ENCODE measurements around the gene INPP5D. TPM values are rescaled to one million over a fixed set of nuclear protein-coding genes. Genes with fewer than 3 reads are reported as not detected.
A peak's percentile ranks its signal among the peaks of the same experiment; 100 is the strongest.

The INPP5D gene
- total and polyA plus RNA-seq, 2 of the 13 experiments (the other 11 are each of a cell fraction or from before 2014, with no cell fraction given): 16.7 to 18.0 TPM

DNA sequence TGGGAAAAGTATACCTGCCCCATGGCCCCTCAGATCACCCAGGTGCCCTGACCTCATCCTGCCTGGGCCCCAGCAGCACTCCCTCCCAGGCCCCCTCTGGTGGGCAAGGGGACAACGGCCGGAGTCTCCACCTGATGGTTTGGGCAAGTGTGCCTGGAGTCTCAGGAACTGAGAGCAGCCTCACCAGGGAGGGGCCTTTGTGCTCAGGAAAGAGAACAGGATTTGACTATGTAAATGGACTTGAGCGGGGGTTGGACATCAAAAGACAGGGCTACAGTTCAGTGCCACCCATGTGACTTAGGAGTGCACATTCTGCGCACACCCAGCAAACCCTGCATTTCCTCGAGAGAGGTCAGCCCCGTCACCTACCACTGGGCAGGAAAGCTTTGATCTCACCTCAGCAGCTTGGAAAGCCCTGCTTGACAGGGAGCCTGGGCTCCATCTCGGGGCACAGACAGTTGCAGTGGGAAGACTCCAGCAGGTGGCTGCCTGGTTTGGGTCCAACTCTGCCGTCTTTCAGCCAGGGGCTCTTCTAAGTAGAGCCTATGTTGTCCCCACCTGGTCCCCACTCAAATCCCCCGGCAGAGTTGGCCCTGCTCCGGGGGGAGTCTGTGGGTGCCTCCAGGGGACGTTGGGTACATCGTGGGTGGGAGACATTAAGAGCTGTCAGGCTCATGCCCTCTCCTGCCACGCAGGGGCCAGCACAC lies 3.3 kb downstream of the INPP5D start (continued):
- TF ChIP-seq TCF12 (IDR thresholded peaks at IDR 0.05) (no peak), TCF12 (CRISPR knock-in tag; IDR thresholded peaks at IDR 0.05) (no peak; the same call in 1 of the 2 replicates), MTA3 (CRISPR knock-in tag; IDR thresholded peaks at IDR 0.05) (no peak), ZNF333 (CRISPR knock-in tag; IDR thresholded peaks at IDR 0.05; ENCODE audit: borderline replicate concordance) (no peak; the same call in 1 of the 2 replicates), NFE2L1 (CRISPR knock-in tag; IDR thresholded peaks at IDR 0.05; ENCODE audit: borderline replicate concordance) (no peak), ZNF282 (IDR thresholded peaks at IDR 0.05; ENCODE audit: partially characterized antibody) (no peak), HDAC2 (CRISPR knock-in tag; IDR thresholded peaks at IDR 0.05) (peak; percentile 91), TMF1 (CRISPR knock-in tag; IDR thresholded peaks at IDR 0.05; ENCODE audit: low read depth) (no peak), ZNF766 (CRISPR knock-in tag; IDR thresholded peaks at IDR 0.05; ENCODE audit: borderline replicate concordance) (peak; percentile 75; the same call in 1 of the 2 replicates), GPN1 (CRISPR knock-in tag; IDR thresholded peaks at IDR 0.05; ENCODE audit: borderline replicate concordance) (no peak), FOXA1 (IDR thresholded peaks at IDR 0.05) (no peak), FOXA1 (CRISPR knock-in tag; IDR thresholded peaks at IDR 0.05) (peak; percentile 70), POLR2AphosphoS5 (IDR thresholded peaks at IDR 0.05; ENCODE audit: low read depth, low read length) (peak; percentile 62), ZNF569 (CRISPR knock-in tag; IDR thresholded peaks at IDR 0.05; ENCODE audit: borderline replicate concordance) (peak; percentile 69; the same call in 1 of the 2 replicates), TBX3 (IDR thresholded peaks at IDR 0.05; ENCODE audit: borderline replicate concordance) (peak; percentile 90; the same call in 1 of the 2 replicates), ZNF629 (CRISPR knock-in tag; conservative IDR thresholded peaks at IDR 0.05) (peak; percentile 37; the same call in 1 of the 2 replicates), ZEB1 (IDR thresholded peaks at IDR 0.05; ENCODE audit: insufficient replicate concordance, low read depth) (peak; percentile 95)
- TF ChIP-seq, protein P1, sequence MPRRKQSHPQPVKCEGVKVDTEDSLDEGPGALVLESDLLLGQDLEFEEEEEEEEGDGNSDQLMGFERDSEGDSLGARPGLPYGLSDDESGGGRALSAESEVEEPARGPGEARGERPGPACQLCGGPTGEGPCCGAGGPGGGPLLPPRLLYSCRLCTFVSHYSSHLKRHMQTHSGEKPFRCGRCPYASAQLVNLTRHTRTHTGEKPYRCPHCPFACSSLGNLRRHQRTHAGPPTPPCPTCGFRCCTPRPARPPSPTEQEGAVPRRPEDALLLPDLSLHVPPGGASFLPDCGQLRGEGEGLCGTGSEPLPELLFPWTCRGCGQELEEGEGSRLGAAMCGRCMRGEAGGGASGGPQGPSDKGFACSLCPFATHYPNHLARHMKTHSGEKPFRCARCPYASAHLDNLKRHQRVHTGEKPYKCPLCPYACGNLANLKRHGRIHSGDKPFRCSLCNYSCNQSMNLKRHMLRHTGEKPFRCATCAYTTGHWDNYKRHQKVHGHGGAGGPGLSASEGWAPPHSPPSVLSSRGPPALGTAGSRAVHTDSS (CRISPR knock-in tag; conservative IDR thresholded peaks at IDR 0.05): no peak
- TF ChIP-seq, protein P2, sequence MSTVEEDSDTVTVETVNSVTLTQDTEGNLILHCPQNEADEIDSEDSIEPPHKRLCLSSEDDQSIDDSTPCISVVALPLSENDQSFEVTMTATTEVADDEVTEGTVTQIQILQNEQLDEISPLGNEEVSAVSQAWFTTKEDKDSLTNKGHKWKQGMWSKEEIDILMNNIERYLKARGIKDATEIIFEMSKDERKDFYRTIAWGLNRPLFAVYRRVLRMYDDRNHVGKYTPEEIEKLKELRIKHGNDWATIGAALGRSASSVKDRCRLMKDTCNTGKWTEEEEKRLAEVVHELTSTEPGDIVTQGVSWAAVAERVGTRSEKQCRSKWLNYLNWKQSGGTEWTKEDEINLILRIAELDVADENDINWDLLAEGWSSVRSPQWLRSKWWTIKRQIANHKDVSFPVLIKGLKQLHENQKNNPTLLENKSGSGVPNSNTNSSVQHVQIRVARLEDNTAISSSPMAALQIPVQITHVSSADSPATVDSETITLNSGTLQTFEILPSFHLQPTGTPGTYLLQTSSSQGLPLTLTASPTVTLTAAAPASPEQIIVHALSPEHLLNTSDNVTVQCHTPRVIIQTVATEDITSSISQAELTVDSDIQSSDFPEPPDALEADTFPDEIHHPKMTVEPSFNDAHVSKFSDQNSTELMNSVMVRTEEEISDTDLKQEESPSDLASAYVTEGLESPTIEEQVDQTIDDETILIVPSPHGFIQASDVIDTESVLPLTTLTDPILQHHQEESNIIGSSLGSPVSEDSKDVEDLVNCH (CRISPR knock-in tag; IDR thresholded peaks at IDR 0.05): no peak
- TF ChIP-seq, protein P3, sequence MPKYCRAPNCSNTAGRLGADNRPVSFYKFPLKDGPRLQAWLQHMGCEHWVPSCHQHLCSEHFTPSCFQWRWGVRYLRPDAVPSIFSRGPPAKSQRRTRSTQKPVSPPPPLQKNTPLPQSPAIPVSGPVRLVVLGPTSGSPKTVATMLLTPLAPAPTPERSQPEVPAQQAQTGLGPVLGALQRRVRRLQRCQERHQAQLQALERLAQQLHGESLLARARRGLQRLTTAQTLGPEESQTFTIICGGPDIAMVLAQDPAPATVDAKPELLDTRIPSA (CRISPR knock-in tag; IDR thresholded peaks at IDR 0.05; ENCODE audit: borderline replicate concordance): no peak
- TF ChIP-seq, protein P4, sequence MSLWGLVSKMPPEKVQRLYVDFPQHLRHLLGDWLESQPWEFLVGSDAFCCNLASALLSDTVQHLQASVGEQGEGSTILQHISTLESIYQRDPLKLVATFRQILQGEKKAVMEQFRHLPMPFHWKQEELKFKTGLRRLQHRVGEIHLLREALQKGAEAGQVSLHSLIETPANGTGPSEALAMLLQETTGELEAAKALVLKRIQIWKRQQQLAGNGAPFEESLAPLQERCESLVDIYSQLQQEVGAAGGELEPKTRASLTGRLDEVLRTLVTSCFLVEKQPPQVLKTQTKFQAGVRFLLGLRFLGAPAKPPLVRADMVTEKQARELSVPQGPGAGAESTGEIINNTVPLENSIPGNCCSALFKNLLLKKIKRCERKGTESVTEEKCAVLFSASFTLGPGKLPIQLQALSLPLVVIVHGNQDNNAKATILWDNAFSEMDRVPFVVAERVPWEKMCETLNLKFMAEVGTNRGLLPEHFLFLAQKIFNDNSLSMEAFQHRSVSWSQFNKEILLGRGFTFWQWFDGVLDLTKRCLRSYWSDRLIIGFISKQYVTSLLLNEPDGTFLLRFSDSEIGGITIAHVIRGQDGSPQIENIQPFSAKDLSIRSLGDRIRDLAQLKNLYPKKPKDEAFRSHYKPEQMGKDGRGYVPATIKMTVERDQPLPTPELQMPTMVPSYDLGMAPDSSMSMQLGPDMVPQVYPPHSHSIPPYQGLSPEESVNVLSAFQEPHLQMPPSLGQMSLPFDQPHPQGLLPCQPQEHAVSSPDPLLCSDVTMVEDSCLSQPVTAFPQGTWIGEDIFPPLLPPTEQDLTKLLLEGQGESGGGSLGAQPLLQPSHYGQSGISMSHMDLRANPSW (CRISPR knock-in tag; IDR thresholded peaks at IDR 0.05; ENCODE audit: borderline replicate concordance): peak; percentile 52; the same call in 1 of the 2 replicates
